Measurements from ENCODE around the gene FLT4. TPM values are rescaled to one million over a fixed set of nuclear protein-coding genes. Genes with fewer than 3 reads are reported as not detected.
"Not testable (repeated sequence)": the region's sequence is repeated elsewhere in the genome, so short reads cannot be mapped to it uniquely, and the experiment has no call there.

FLT4 gene
- total RNA-seq, 4 donors from 2014 or later: 7.6 to 15.2 (median 10.4) TPM

GRCh38 chr5:180668835-180669596 is 19.6 kb upstream of the FLT4 start:
- no peak for ATAC-seq

GRCh38 chr5:180666812-180667211 is 17.4 kb upstream of the FLT4 start:
- H3K9me3 ChIP-seq: peaks cover 0 to 11% (median 0%) of the 10 kb centered on the region in 3 donors
- no peaks in the 10 kb centered on the region for H3K4me1 ChIP-seq
- H3K36me3 ChIP-seq: no peaks in the 10 kb centered on the region
- peaks cover 48% of the 10 kb centered on the region for H3K27me3 ChIP-seq
- TF ChIP-seq EP300 (IDR thresholded peaks at IDR 0.05) (no peak), CTCF (IDR thresholded peaks at IDR 0.05) (no peak), POLR2A (IDR thresholded peaks at IDR 0.05) (no peak), POLR2AphosphoS5 (IDR thresholded peaks at IDR 0.05) (no peak)
- WGBS, 2 donors (ENCODE audit: low coverage in 1 of 2): 50 to 53% methylated on average over 1 to 10 of the region's 10 CpGs
- no peak overlapping the region for H3K27ac ChIP-seq
- ATAC-seq: no peak
- H3K4me3 ChIP-seq: no peak overlapping the region

More at GRCh38 chr5:180668835-180669596, 19.6 kb upstream of the FLT4 start:
- no peak for TF ChIP-seq CTCF (IDR thresholded peaks at IDR 0.05)
- H3K27ac ChIP-seq: no peak overlapping the region
- H3K27me3 ChIP-seq: peaks cover 47% of the 10 kb centered on the region
- WGBS, 2 donors (ENCODE audit: low coverage in 1 of 2): 65 to 81% methylated on average over 2 to 10 of the region's 17 CpGs
- peaks cover 0 to 7% (median 0%) of the 10 kb centered on the region in 3 donors for H3K4me1 ChIP-seq
- H3K36me3 ChIP-seq: no peaks in the 10 kb centered on the region
- H3K4me3 ChIP-seq: no peak overlapping the region
- H3K9me3 ChIP-seq: peaks cover 0 to 11% (median 0%) of the 10 kb centered on the region in 3 donors

- Histone ChIP-seq H3K4me1 (no peaks in the 10 kb centered on the region), H3K4me3 (no peak overlapping the region), H3K27me3 (peaks cover 44% of the 10 kb centered on the region), H3K27ac (no peak overlapping the region), H3K36me3 (no peaks in the 10 kb centered on the region), H3K9me3 (peaks cover 0 to 11% (median 0%) of the 10 kb centered on the region in 3 donors)
- no peak for TF ChIP-seq POLR2A (IDR thresholded peaks at IDR 0.05)
- no peak for ATAC-seq
- 73 to 79% methylated on average over 8 to 13 of the region's 22 CpGs for WGBS, 2 donors (ENCODE audit: low coverage in 1 of 2)
Measured at GRCh38 chr5:180665682-180666404, 16.4 kb upstream of the FLT4 start.

- TF ChIP-seq POLR2AphosphoS5 (IDR thresholded peaks at IDR 0.05) (no peak), CTCF (IDR thresholded peaks at IDR 0.05) (no peak), EP300 (IDR thresholded peaks at IDR 0.05) (no peak), POLR2A (IDR thresholded peaks at IDR 0.05) (no peak)
- Histone ChIP-seq H3K9me3 (no peaks in the 10 kb centered on the region), H3K27me3 (peaks cover 70% of the 10 kb centered on the region), H3K4me3 (no peak overlapping the region), H3K36me3 (no peaks in the 10 kb centered on the region), H3K27ac (no peak overlapping the region), H3K4me1 (no peaks in the 10 kb centered on the region)
- WGBS, 2 donors (ENCODE audit: low coverage in 1 of 2): 2 to 6% methylated on average over 8 to 25 of the region's 54 CpGs
- ATAC-seq: no peak
Measured at GRCh38 chr5:180658774-180659564, 9.6 kb upstream of the FLT4 start.

GRCh38 chr5:180655243-180655642 is 5.8 kb upstream of the FLT4 start:
- not testable (repeated sequence) for H3K4me1 ChIP-seq, H3K27ac ChIP-seq, H3K4me3 ChIP-seq, ATAC-seq, H3K36me3 ChIP-seq, H3K9me3 ChIP-seq
- peaks cover 70% of the 10 kb centered on the region for H3K27me3 ChIP-seq
- 78 to 82% methylated on average over 10 to 15 of the region's 16 CpGs for WGBS, 2 donors (ENCODE audit: low coverage in 1 of 2)
